ENCODE results near the gene GRK2. TPM values are rescaled to one million over a fixed set of nuclear protein-coding genes. Genes with fewer than 3 reads are reported as not detected.

Gene GRK2
- total RNA-seq, 2 experiments from 2014 or later = 325 to 341 TPM

DNA sequence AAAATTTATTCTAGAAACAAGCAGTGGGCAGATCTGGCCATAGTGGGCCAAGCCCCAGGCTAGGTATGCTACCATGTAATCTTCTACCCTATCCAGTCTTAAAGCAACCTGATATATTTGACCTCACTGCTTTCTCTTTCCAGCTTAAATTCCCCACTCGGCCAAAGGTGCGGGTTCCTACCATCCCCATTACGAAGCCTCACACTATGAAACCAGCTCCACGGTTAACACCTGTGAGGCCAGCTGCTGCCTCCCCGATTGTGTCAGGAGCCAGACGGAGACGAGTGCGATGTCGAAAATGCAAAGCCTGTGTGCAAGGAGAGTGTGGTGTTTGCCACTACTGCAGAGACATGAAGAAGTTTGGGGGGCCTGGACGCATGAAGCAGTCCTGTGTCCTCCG, 21.2 kb upstream of the GRK2 start:
- Mint-ChIP-seq H3K27me3 (no peaks in the 10 kb centered on the region), H3K9me3 (no peaks in the 10 kb centered on the region), H3K4me3 (no peak overlapping the region), H3K36me3 (peaks cover 58% of the 10 kb centered on the region), H3K27ac (no peak overlapping the region), H3K4me1 (peaks cover 27% of the 10 kb centered on the region)
- ATAC-seq (ENCODE audit: low read depth) (no peak), DNase-seq (no peak)
- POLR2A ChIA-PET = no interaction called here

DNA sequence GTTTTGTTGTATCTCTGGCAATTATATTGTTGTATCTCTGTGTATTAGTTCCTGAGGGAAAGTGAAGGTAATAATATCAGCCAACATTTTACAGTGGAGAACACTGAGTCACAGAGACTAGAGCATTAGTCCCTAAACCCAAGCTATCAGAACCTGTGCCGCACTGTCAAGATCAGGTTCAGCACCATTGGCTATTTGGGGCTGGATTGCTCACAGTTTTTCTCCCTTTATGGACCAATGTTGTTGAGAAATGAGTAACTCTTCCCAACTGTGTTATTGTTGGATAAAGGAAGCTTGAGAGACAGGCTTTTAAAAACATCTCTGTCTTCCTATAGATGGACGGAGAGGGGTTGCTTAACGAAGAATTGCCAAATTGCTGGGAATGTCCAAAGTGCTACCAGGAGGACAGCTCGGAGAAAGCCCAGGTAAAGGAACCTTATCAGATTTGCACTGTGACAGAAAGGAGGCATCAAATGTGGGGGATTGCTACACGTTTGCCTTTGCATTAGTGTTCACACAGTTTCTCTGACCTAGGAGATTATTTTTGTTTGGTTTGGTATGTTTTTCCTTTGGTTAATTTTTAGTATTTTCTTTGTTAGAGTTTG, 18.2 kb upstream of the GRK2 start:
- H3K27me3 Mint-ChIP-seq = no peaks in the 10 kb centered on the region
- no peak overlapping the region for H3K4me3 Mint-ChIP-seq
- H3K9me3 Mint-ChIP-seq = no peaks in the 10 kb centered on the region
- H3K27ac Mint-ChIP-seq = peak overlapping the region; percentile 50
- POLR2A ChIA-PET = interaction anchor here (1.2 kb wide), 1 partner anchor 105 kb away, joined by 5 read pairs; no protein-coding TSS in a partner anchor
- DNase-seq (no peak), ATAC-seq (ENCODE audit: low read depth) (no peak)
- H3K36me3 Mint-ChIP-seq = peaks cover 49% of the 10 kb centered on the region
- peaks cover 29% of the 10 kb centered on the region for H3K4me1 Mint-ChIP-seq

DNA sequence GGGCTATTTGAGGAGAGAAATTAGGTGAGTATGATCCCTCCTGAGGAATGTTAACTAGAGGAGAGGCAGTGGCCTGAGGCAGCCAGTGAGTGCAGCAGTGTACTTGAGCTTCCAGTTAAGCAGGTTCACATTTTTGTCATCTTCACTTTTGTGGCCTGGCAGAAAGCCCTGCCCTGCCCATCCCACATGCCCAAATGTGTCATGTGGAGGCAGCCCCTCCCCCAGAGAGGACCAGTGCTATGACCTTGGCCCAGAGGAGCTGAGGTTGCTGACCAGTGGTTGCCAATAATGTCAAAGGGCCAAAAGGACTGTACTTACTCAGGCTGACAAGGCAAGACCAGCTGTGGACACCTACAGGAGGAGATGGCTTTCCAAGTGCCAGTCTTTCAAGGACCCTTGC, 17.6 kb upstream of the GRK2 start:
- peak overlapping the region; percentile 50 for H3K27ac Mint-ChIP-seq
- no peak for DNase-seq
- no peaks in the 10 kb centered on the region for H3K27me3 Mint-ChIP-seq
- POLR2A ChIA-PET = no interaction called here
- no peak for ATAC-seq (ENCODE audit: low read depth)
- no peaks in the 10 kb centered on the region for H3K9me3 Mint-ChIP-seq
- peaks cover 32% of the 10 kb centered on the region for H3K4me1 Mint-ChIP-seq
- no peak overlapping the region for H3K4me3 Mint-ChIP-seq
- H3K36me3 Mint-ChIP-seq = peaks cover 51% of the 10 kb centered on the region

DNA sequence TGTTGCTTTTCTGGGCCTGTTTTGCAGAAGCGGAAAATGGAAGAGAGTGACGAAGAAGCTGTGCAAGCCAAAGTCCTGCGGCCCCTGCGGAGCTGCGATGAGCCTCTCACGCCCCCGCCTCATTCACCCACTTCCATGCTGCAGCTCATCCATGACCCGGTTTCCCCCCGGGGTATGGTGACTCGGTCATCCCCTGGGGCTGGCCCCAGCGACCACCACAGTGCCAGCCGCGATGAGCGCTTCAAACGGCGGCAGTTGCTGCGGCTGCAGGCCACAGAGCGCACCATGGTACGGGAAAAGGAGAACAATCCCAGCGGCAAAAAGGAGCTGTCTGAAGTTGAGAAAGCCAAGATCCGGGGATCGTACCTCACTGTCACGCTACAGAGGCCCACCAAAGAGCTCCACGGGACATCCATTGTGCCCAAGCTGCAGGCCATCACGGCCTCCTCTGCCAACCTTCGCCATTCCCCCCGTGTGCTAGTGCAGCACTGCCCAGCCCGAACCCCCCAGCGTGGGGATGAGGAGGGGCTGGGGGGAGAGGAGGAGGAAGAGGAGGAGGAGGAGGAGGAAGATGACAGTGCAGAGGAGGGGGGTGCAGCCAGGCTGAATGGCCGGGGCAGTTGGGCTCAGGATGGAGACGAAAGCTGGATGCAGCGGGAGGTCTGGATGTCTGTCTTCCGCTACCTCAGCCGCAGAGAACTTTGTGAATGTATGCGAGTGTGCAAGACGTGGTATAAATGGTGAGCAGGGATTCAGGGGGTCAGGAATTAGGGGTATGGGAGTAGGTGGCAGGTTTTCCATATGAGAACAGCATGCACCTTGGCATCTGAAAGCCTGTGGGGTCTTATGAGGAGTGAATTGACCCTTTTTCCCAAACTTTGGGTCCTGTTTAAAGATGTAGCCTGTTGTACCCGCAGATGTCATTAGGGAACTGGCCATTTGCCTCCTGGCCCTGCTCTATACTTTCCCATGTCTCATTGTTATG, 15.9 kb upstream of the GRK2 start:
- Mint-ChIP-seq H3K4me3 (no peak overlapping the region), H3K27ac (no peak overlapping the region), H3K4me1 (peaks cover 39% of the 10 kb centered on the region), H3K9me3 (no peaks in the 10 kb centered on the region), H3K27me3 (no peaks in the 10 kb centered on the region), H3K36me3 (peaks cover 46% of the 10 kb centered on the region)
- ATAC-seq (ENCODE audit: low read depth) = no peak
- POLR2A ChIA-PET = interaction anchor here (0.6 to 4.8 kb wide), 3 partner anchors 10 to 67 kb away, joined by 3 to 38 read pairs (median 6); no protein-coding TSS in a partner anchor
- DNase-seq = no peak

DNA sequence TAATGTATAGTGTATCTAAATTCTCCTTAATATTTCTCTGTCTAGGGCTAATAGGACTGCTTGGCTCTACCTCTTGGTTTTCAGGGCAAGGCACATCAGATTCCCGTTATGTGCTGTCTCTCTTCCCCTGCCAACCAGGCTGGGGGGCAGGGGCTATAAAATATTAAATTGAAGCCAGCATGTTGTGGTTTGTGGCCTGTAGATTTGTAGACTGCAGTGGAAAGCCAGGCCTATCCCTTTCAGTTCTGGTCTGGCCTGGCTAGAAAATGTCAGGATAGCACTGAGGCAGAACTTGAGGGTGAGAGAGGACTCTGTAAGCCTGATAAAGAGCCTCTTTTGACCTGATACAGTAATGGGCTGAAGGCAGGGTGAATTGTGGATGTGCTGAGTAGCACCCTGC, 14.4 kb upstream of the GRK2 start:
- DNase-seq = no peak
- POLR2A ChIA-PET = interaction anchor here (2.5 to 4.8 kb wide), 2 partner anchors 11 to 12 kb away, joined by 15 to 38 read pairs; no protein-coding TSS in a partner anchor

DNA sequence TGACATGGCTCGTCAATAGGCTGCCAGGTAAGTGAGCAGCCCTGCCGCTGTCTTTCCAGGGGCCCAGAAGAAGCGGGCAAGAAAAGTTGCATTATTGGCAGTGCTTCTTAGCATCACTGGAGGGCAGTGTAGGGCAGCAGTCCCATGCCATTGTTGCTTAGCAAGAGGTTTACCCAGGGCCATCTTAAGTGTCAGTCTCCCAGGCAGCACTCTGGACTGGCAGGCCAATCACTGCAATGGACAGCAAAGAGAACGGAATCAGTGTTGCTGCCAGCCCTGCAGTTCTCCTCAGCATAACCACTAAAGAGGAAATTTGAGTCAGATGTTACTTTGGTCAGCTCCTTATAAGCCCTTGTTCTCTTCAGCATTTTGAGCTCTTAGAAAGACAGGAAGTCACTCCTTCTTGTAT, 13.4 kb upstream of the GRK2 start:
- peaks cover 37% of the 10 kb centered on the region for H3K4me1 Mint-ChIP-seq

More for the DNA sequence above, 14.4 kb upstream of the GRK2 start:
- ATAC-seq (ENCODE audit: low read depth) = no peak
- H3K4me1 Mint-ChIP-seq = peaks cover 37% of the 10 kb centered on the region
- peak overlapping the region; percentile 17 for H3K27ac Mint-ChIP-seq
- H3K9me3 Mint-ChIP-seq = no peaks in the 10 kb centered on the region
- H3K27me3 Mint-ChIP-seq = no peaks in the 10 kb centered on the region
- peaks cover 40% of the 10 kb centered on the region for H3K36me3 Mint-ChIP-seq
- H3K4me3 Mint-ChIP-seq = no peak overlapping the region

DNA sequence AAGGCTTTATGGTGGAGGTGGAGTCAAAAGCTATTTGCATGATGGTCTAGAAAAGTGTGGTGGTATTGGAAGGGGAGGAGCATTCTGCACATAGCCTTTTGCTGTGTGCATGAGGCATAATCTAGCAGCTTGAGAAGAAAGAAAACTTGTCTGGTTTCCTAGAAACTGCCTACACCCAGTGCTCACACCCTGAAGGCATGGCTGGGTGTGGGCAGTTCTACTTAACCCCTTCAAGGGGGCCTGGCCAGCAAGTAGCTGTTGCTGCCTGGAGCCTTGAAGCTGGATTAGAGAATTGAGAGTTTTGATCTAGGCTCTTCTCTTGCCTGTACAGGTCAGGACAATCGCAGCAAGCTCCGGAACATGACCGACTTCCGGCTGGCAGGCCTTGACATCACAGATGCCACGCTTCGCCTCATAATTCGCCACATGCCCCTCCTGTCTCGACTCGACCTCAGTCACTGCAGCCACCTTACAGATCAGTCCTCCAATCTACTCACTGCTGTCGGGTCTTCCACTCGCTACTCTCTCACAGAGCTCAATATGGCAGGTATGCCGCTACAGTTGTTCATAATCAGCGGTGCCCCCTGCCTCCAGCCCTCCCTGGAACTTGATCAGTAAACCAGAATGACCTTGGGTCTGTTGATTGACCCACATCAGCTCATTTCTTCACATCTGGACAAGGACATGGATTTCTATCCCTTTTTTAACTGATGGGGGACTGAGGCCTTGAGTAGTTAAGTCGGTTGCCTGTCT, 12.2 kb upstream of the GRK2 start:
- POLR2A ChIA-PET = interaction anchor here (1.2 to 4.8 kb wide), 6 partner anchors 9 to 64 kb away, joined by 3 to 38 read pairs (median 8); partner anchors contain the start of gene ANKRD13D
- DNase-seq (peak; percentile 14), ATAC-seq (ENCODE audit: low read depth) (peak; percentile 34)
- Mint-ChIP-seq H3K27ac (peak overlapping the region; percentile 78), H3K4me3 (peak overlapping the region; percentile 27), H3K4me1 (peaks cover 42% of the 10 kb centered on the region), H3K36me3 (peaks cover 33% of the 10 kb centered on the region), H3K9me3 (no peaks in the 10 kb centered on the region), H3K27me3 (no peaks in the 10 kb centered on the region)

More for the DNA sequence above, 13.4 kb upstream of the GRK2 start:
- no peaks in the 10 kb centered on the region for H3K9me3 Mint-ChIP-seq
- no peaks in the 10 kb centered on the region for H3K27me3 Mint-ChIP-seq
- ATAC-seq (ENCODE audit: low read depth) = peak; percentile 89
- POLR2A ChIA-PET = interaction anchor here (0.6 to 4.8 kb wide), 9 partner anchors 10 to 134 kb away, joined by 3 to 38 read pairs (median 5); partner anchors contain the start of genes ANKRD13D, KDM2A and SSH3
- H3K36me3 Mint-ChIP-seq = peaks cover 39% of the 10 kb centered on the region
- H3K27ac Mint-ChIP-seq = peak overlapping the region; percentile 71
- H3K4me3 Mint-ChIP-seq = peak overlapping the region; percentile 39
- DNase-seq = peak; percentile 49

DNA sequence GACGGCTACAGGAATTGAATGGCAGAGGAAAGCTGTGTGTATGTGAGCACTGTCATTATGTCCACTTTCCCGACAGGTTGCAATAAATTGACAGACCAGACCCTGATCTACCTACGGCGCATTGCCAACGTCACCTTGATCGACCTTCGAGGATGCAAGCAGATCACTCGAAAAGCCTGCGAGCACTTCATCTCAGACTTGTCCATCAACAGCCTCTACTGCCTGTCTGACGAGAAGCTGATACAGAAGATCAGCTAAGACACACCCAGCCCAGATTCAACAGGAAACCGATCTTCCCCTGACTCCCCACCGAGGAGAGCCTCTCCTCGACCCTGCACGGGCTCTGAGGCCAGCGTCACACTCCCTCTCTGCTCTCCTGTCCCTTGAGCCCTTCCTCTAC, 11.5 kb upstream of the GRK2 start:
- POLR2A ChIA-PET = no interaction called here
- DNase-seq = peak; percentile 17
- ATAC-seq (ENCODE audit: low read depth) = no peak
- Mint-ChIP-seq H3K4me1 (peaks cover 45% of the 10 kb centered on the region), H3K4me3 (no peak overlapping the region), H3K27ac (no peak overlapping the region), H3K36me3 (peaks cover 30% of the 10 kb centered on the region), H3K9me3 (no peaks in the 10 kb centered on the region), H3K27me3 (no peaks in the 10 kb centered on the region)

DNA sequence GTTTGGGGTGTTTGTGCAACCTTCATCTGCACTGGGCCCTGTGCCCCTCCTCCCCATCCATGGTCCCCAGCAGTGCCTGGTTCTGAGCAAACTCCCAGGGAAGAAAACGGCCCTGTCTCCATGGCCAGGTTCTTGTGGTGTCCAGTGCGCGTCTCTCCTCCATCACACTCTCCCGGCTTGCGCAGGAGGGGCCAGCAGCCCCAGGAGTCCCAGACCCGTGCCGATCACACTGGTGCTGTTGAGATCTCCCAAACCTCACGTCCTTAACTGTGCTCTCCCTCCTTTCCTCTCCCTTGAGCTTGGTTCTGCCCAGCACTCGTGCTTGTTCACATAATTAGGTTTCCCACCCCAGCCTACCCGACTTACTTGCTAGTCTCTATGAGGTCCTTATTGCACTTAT, 10.9 kb upstream of the GRK2 start:
- POLR2A ChIA-PET = no interaction called here
- peak overlapping the region; percentile 22 for H3K27ac Mint-ChIP-seq
- ATAC-seq (ENCODE audit: low read depth) (no peak), DNase-seq (peak; percentile 18)
- H3K36me3 Mint-ChIP-seq = peaks cover 29% of the 10 kb centered on the region
- H3K27me3 Mint-ChIP-seq = no peaks in the 10 kb centered on the region
- H3K4me3 Mint-ChIP-seq = no peak overlapping the region
- peaks cover 45% of the 10 kb centered on the region for H3K4me1 Mint-ChIP-seq
- no peaks in the 10 kb centered on the region for H3K9me3 Mint-ChIP-seq

DNA sequence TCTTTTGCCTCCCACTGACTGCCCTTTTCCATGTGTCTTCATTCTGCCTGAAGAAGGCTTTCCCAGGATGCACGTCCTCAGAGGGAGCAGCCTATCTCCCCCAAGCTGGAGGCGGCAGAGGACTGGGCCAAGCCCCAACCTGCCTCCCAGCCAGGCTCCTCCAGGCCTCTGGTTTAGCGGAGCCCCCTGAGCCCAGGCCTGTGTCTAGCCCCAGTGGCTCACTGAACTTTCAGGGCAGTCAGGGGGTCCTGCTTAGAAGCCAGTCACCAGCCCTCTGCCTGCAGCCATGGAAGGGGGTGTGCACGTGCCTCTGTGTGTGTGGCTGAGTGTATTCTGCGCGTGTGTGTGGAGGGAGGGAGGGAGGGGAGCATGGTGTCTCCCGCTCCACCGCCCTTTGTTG, 10.4 kb upstream of the GRK2 start:
- H3K4me3 Mint-ChIP-seq = no peak overlapping the region
- POLR2A ChIA-PET = no interaction called here
- H3K27ac Mint-ChIP-seq = peak overlapping the region; percentile 22
- DNase-seq (peak; percentile 22), ATAC-seq (ENCODE audit: low read depth) (no peak)
- H3K27me3 Mint-ChIP-seq = no peaks in the 10 kb centered on the region
- H3K4me1 Mint-ChIP-seq = peaks cover 43% of the 10 kb centered on the region
- H3K9me3 Mint-ChIP-seq = no peaks in the 10 kb centered on the region
- peaks cover 25% of the 10 kb centered on the region for H3K36me3 Mint-ChIP-seq

DNA sequence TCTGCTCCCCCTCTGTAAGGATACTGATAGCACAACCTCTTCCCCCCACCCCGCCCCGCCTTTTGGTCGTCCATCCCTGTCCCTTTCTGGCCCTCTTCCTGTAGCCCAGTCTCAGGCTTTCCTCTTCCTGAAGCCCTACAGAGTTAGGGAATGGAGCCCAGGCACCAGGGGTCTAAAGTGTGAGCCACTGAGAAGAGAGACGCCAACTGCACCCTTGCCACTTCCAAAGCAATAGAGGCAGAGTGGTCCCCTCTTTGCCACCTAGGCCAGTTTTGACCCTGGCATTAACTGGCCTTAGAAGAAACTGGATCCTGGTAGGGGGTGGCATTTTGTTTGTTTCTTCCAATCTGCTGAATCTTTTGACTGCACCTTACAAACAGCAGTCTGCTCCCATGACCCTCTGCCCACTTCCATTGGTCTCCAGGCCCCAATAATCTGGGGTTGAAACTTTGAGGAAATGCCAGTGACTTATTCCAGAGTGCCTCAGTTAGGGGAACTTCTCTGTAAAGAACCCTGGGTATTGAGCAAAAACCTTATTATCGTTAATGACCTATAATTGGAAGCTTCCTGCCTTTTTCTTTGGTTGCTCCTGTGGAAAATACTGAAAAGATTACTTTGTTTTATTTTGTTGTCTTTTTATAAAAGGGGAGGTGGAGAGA, 9.7 kb upstream of the GRK2 start:
- Mint-ChIP-seq H3K4me3 (no peak overlapping the region), H3K27me3 (no peaks in the 10 kb centered on the region), H3K27ac (no peak overlapping the region), H3K36me3 (peaks cover 24% of the 10 kb centered on the region), H3K9me3 (no peaks in the 10 kb centered on the region), H3K4me1 (peaks cover 44% of the 10 kb centered on the region)
- ATAC-seq (ENCODE audit: low read depth) (no peak), DNase-seq (no peak)
- POLR2A ChIA-PET = no interaction called here

DNA sequence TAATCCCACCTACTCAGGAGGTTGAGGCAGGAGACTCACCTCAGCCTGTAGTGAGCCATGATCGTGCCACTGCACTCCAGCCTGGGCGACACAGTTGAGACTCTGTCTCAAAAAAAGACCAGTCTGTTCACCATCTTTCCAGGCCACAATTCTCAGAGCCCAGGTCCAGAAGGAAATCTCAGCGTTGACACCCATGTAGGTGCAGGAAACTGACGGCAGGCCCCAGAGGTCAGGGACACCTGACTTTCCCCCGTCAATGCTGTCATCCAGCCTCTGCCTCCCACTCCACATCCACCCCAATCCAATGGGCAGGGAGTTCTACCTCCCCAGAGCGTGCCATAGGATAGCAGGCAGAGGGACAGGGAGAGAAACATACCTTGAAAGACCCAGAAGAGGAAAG, 5.9 kb upstream of the GRK2 start:
- no peak overlapping the region for H3K4me3 Mint-ChIP-seq

More for the DNA sequence above, 5.9 kb upstream of the GRK2 start:
- Mint-ChIP-seq H3K4me1 (peaks cover 39% of the 10 kb centered on the region), H3K27me3 (no peaks in the 10 kb centered on the region), H3K36me3 (peaks cover 8% of the 10 kb centered on the region), H3K27ac (no peak overlapping the region), H3K9me3 (no peaks in the 10 kb centered on the region)
- ATAC-seq (ENCODE audit: low read depth) (no peak), DNase-seq (peak; percentile 14)
- POLR2A ChIA-PET = no interaction called here

All from activated naive CD8-positive, alpha-beta T cell treated with anti-CD3 and anti-CD28 coated beads, Interleukin-2, amount 10 ng/mL, durations not matched to agents 7 days and 5 days (primary cell).